ENCODE measurements around the gene ARHGEF16.

Gene ARHGEF16

GRCh38 chr1:3453891-3454810 lies at the start of gene ARHGEF16:
TSS of gene ARHGEF16 (plus strand) at chr1:3454665. CDS start at chr1:3463085, 8,420 bp downstream.
- no peak for FAIRE-seq

DNA sequence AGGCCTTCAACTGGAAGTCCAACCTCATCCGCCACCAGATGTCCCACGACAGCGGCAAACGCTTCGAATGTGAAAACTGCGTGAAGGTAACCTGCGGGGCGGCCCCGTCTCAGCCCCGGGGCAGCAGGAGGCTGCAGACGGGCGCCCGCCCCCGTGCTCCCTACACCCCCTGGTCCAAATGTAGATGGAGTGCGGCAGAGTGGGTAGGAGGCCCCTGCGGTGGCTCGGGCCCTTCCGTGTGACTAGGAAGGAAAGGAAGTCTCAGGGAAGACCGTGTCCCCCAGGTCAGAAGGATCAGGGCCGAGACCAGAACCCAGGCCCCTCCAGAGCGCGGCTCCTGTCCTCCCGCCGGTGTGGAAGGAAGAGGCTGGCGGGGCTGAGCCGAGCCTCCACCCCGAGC lies 49.7 kb upstream of the ARHGEF16 start:
- FAIRE-seq: no peak

GRCh38 chr1:3405491-3405890 lies 49.0 kb upstream of the ARHGEF16 start:
- FAIRE-seq: no peak

DNA sequence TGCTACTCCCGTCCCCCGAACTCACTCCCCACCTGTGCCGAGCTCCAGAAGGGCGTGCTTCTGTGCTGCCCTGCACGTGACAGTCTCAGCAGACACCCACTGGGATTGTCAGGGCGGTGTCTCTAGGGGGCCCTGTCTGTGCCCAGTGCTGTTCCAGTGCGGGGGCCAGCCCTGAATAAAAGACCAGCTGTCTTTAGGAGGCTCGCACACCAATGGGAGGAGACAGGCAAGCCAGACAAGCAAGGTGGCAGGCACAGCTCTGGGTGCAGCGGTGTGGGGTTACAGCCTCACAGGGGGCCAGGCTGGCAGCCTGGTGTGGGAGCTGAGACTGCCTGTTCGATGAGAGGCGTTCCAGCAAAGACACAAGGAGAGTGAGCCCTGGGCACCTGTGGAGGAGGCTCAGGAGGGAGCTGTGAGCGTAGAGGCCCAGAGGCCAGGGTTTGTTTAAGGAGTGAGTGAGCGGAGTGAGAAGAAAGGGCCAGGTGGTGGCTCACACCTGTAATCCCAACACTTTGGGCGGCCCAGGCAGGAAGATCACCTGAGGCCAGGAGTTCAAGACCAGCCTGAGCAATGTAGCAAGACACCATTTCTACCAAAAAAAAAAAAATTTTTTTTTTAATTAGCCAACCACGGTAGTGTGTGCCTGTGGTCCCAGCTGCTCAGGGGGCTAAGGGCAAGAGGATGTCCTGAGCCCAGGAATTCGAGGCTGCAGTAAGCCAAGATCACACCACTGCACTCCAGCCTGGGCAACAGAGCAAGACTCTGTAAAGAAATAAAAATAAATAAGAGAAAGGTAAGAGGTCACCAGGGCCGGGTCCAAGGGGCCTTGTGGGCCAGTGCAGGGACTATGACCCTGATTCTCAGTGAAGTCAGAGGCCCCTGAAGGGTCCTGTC lies 48.2 kb upstream of the ARHGEF16 start:
- no peak for FAIRE-seq

DNA sequence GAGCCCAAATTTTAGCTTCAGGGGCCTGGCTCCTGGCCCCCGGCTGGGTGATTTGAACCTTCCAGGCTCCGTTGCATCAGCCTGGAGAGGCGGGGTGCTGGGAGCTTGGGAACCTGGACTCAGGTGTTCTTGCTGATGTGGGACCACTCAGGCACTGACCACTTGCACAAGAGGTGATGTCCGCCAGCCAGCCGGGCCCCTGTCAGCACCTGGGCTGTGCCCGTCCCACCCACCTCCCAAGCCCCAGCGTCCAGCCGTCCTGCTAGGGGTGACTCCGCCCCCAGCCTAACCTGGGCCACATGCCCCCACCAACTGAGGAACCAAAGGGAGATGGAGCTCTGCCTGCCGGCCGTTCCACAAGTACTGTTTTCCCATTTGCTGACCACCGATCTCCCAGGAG lies 47.4 kb upstream of the ARHGEF16 start:
- FAIRE-seq: no peak

DNA sequence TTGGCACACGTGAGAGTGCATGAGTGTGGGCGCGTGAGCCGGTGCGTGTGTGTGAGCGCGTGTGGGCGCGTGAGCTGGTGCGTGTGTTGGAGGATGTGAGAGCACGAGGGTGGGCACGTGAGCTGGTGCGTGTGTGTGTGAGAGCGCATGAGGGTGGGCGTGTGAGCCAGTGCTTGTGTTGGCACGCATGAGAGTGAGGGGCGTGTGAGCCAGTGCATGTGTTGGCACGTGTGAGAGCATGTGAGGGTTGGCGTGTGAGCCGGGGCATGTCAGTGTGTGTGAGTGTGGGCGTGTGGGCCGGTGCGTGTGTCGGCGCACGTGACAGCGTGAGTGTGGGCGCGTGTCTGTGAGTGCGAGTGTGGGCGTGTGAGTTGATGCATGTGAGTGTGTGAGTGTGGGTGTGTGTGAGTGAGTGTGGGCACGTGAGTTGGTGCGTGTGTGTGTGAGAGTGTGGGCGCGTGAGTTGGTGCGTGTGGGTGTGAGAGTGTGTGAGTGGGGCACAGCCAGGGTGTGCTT lies 45.7 kb upstream of the ARHGEF16 start:
- no peak for FAIRE-seq

DNA sequence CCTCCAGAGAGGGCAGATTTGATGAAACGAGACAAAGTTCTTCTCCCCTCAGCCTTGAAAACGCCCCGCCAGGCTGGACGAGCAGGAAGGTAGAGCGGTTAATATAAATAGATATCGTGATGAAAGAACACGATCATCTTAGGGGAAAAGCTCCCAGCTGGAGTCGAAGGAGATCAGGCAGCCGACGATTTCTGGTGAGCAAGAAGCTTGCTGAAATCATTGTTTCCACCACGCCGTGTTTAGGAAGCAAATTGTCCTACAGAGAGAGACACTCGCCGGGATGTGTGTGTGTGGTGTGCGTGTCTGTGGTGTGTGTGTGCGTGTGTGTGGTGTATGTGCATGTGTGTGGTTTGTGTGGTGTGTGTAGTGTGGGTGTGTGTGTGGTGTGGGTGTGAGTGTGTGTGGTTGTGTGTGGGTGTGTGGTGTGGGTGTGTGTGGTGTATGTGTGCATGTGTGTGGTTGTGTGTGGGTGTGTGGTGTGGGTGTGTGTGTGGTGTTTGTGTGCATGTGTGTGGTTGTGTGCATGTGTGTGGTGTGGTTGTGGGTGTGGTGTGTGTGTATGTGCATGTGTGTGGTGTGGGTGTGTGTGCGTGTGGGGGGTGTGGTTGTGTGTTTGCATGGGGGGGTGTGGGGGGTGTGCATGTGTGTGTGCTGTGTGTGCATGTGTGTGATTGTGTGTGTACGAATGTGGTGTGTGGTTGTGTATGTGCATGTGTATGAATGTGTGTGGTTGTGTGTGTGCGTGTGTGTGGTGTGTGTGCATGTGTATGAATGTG lies 44.9 kb upstream of the ARHGEF16 start:
- no peak for FAIRE-seq

DNA sequence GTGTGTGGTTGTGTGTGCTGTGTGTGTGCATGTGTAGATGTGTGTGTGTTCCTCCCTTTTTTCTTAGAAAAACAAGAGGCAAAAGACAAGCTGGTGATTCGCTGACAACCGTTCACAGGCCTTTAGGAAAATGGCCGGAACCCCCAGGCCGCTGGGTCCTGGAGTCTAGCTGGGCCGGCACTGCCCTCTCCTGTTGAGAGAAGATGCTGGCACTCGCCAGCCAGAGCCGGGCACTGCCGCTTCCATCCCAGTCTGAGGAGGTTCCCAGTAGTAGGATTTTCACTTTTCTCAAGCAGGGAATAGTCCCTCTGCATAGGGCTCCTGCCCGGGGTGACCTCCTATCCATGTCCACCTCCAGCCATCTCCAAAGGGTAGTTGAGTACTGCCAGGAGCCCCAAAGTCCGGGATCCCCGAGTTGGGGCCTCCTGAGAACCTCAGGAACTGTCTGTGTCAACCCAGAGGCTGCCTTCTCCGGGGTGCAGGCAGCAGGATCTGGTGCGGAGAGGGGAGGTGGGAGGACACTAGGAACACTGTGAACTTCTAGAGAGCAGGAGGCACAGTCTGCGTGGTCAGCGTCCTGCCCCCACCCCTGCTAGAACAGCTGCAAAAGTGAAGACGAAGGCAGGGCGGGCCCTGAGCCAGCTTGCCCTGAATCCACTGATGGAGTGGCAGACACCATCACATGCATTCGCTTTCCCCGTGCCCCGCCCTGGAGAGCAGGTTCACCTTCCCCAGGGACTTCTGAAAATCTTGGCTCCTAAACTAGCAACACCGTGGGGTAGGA lies 44.1 kb upstream of the ARHGEF16 start:
- no peak for FAIRE-seq

- FAIRE-seq: no peak
These were observed 42.7 kb upstream of the ARHGEF16 start for GRCh38 chr1:3411806-3412205.

DNA sequence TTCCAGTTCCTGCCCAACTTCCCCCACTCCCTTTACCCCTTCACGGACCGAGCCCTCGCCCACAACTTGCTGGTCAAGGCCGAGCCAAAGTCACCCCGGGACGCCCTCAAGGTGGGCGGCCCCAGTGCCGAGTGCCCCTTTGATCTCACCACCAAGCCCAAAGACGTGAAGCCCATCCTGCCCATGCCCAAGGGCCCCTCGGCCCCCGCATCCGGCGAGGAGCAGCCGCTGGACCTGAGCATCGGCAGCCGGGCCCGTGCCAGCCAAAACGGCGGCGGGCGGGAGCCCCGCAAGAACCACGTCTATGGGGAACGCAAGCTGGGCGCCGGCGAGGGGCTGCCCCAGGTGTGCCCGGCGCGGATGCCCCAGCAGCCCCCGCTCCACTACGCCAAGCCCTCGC lies 42.1 kb upstream of the ARHGEF16 start:
- FAIRE-seq: no peak

DNA sequence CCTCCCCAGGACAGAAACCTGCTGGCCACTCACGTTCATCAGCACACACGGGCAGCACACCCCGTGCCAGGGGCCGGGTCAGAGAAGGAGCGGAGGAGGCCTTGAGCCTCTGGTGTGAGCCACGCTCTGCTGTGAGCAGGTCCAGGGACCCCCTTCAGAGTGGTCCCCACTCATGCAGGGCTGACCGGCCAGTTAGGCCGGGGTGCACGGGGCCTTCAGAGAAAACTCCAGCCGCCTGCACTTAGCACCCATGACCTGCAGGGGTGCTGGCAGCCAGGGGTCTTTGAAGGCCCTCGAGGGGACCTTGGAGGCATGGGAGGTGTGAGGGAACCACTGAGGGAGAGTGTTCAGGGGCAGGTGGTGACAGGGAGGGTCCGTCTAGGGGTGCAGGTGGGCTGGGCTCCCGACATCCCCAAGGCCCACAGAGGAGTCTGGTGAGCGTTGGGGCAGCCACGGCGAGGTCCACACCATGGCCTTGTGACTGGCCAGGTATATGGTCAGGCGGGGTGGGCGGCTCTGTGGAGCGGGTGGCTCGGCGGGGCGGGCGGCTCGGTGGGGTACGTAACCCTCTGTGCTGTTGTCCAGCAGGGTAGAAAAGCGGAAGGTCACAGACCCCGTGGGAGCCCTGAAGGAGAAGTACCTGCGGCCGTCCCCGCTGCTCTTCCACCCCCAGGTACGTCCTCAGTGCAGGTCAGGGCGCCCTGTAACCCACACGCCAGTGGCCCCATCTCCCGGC lies 40.3 kb upstream of the ARHGEF16 start:
- FAIRE-seq: no peak

DNA sequence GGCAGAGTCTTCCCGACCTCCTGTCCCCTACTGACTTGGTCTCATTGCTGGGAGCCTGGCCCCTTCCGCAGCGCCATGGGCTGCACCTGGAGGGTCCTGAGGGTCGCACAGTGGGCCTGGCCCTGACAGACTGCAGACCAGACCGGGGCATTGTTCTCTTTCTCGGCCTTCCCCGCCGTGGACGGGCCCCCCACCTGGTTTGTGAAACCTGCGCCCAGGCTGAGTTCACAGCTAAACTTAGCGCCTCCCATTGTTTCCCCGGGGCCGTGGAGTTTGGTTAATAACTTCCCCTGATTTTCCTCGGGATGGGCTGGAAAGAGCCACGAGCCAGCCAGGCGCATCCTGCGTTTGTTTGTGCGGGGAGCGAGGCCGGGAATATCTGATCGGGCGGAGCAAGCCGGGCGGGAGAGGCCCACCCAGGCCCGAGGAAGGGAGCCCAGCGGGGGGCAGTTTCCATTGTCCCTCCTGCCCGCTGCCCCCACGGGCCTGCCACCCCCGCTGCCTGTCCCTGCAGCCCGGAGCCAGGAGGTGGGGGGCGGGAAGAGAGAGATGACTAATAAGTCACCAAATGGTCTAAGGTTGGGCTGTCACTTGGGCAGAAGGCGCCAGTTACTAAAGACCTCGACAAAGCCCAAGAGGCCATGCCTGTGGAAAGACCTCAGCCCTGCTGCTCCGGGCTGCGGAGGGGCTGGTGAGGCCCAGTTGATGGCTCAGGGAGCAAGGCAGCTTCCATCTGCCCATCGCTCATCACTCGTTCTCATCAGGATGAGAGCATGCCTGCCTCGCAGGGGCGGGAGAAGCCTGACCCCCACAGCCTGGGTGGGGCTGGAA lies 39.0 kb upstream of the ARHGEF16 start:
- FAIRE-seq: no peak

GRCh38 chr1:3417082-3417739 lies 37.3 kb upstream of the ARHGEF16 start:
- no peak for FAIRE-seq

GRCh38 chr1:3417934-3418333 lies 36.5 kb upstream of the ARHGEF16 start:
- FAIRE-seq: no peak

DNA sequence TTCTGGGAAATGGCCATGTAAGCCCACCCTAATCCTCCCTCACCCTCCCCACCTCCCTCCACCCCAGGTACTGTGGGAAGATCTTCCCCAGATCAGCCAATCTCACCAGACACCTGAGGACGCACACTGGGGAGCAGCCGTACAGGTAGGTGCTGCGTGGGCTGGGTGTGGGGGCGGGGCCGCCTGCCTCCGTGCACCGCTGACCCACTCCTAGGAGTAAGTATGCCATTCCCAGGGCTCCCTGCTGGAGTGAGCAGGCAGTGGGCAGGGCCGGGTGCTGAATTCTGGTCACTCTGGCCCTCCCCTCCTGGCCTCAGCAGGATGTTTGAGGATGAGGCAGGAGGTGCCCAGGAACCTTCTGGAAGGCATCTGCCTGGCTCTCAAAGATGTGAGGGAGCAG lies 35.9 kb upstream of the ARHGEF16 start:
- no peak for FAIRE-seq

DNA sequence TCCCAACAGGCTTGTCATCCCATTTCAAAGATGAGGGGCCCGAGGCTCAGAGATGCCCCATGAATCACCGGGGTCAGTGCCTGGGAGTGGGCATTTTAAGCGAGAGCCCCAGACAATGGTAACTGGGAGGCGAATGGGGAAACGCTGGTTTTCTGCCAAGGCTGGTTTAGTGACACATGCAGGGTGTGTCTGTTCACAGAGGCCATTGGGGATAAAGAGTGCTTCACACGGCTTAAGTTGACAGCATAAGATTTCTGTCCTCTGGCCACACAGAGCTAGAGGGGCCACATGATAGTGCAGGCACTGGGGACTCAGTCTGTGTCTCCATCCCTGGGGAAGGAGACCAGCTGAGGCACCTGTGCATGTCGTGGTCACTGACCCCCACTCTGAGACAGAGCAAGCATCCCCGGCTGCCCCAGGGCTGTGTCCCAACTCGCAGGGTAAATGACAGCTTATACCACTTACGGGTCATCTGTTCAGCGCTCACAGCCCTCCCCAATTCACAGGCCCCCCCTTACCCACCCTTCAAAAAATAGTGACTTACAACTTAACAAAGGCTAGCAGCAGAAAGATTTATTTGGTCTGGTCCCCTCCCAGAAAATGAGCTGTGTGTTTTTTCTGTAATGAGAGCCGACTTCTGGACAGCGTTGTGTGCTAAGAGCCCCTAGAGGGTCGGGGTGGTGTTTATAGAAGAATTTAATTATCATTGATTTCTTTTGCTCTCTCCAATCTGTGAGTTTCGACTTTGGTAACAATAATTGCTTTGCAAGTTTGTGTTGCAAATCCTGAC lies 34.9 kb upstream of the ARHGEF16 start:
- no peak for FAIRE-seq

DNA sequence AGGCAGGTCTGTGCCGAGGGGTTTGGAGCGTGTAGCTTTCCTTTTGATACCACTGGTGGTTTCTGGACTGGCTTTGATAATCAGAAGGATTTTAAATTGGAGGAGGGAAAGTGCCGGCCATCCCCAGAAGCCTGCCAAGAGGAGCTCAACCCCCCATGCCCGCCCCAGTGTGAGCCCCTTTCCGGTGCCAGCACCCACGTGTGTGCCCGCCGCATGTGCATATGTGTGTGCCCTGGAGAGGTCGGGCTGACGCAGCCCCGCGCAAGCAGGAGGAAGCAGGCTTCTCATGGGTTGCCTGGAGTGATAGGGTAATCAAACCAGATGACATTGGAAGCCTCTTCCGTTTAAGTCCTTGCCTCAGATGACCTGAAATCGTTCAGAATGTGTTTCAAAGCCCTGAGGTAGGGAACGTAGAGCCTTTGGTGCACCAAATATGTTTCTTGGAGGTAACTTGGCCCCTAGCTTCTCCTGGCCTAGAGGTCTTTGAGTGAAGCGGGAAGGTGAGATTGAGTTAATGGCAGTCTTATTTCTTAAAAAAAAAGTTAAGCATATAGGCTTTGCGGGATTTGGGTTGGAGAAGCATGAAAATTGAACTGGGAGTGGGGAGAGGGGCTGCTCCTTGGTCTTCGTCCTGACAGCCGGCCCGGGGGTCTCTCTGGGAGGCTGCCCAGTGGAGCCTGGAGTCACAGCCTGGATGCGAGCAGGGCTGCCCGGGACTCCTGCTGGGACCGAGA lies 34.1 kb upstream of the ARHGEF16 start:
- FAIRE-seq: no peak

GRCh38 chr1:3422638-3423037 lies 31.8 kb upstream of the ARHGEF16 start:
- FAIRE-seq: no peak

Measured in TTC549 (cell line).